Liver (tissue), 3 donors: ENCODE results near the gene TSPAN33.

Experiments used
- CTCF ChIP-seq: fragments of 150-350 bp; IDR thresholded peaks from 2 replicates; pipeline ENCODE4 v1.5.1; 2017; ENCODE audit warnings: improper control_type of control experiment, low read depth, low read length; ENCODE audit not compliant: missing input control
- NR2F2 ChIP-seq: IDR thresholded peaks from 2 replicates; pipeline ENCODE4 v1.6.1; 2016; ENCODE audit warnings: antibody characterized with exemption
- RAD21 ChIP-seq, 2 donors: IDR thresholded peaks; 2 replicates each; pipeline ENCODE4 v1.6.1; 2016; ENCODE audit warnings: antibody characterized with exemption in 2 of 2, mild to moderate bottlenecking in 2 of 2
- YY1 ChIP-seq: IDR thresholded peaks from 2 replicates; pipeline ENCODE4 v1.6.1; 2016; ENCODE audit warnings: antibody characterized with exemption, mild to moderate bottlenecking
- donor health status: healthy.
- donor health status: healthy.

- TF ChIP-seq YY1 (no peak), CTCF (no peak), RAD21 (IDR thresholded peaks at IDR 0.05) (no peak), NR2F2 (no peak)
Measured at GRCh38 chr7:129170441-129171021, 26.0 kb downstream of the TSPAN33 start.
